WTC11 (cell line): Measurements from ENCODE around the gene CNDP1. TPM values are rescaled to one million over a fixed set of nuclear protein-coding genes. Genes with fewer than 3 reads are reported as not detected.

Experiments
- ATAC-seq: fragments of 200-7000 bp; cut with Tn5 transposase; 2 replicates; pipeline ENCODE4 v1.10.0; 2021; ENCODE audit warnings: mild to moderate bottlenecking, moderate library complexity
- CTCF ChIA-PET: fragments of 300-600 bp; sonication (Branson Sonifier 250); formaldehyde crosslinking; loops from one replicate; lab custom pipeline; 2021; ENCODE audit warnings: antibody characterized with exemption; lab: Charles Lee
- POLR2A ChIA-PET: fragments of 350-600 bp; sonication (Branson Sonifier 250); formaldehyde crosslinking; loops from one replicate; lab custom pipeline; 2021; ENCODE audit warnings: antibody characterized with exemption; lab: Charles Lee
- DNase-seq: peaks from one replicate; pipeline ENCODE4 v3.0.0; 2021; ENCODE audit warnings: low spot score
- H3K27ac Mint-ChIP-seq: 2 replicates; pipeline ENCODE4 v1.8.0; 2021; ENCODE audit warnings: mixed read lengths
- H3K27me3 Mint-ChIP-seq: 2 replicates; pipeline ENCODE4 v1.8.0; 2021; ENCODE audit warnings: low read depth, mild to moderate bottlenecking, moderate library complexity, mixed read lengths
- H3K36me3 Mint-ChIP-seq: 2 replicates; pipeline ENCODE4 v1.8.0; 2021; ENCODE audit warnings: mixed read lengths
- H3K4me1 Mint-ChIP-seq: 2 replicates; pipeline ENCODE4 v1.8.0; 2022; ENCODE audit warnings: mixed read lengths
- H3K4me3 Mint-ChIP-seq: 2 replicates; pipeline ENCODE4 v1.8.0; 2021; ENCODE audit warnings: mild to moderate bottlenecking, moderate library complexity, mixed read lengths
- H3K9me3 Mint-ChIP-seq: 2 replicates; pipeline ENCODE4 v1.8.0; 2021; ENCODE audit warnings: mixed read lengths
- CBFB ChIP-seq: sonication (generic); formaldehyde crosslinking; IDR thresholded peaks from 2 replicates; pipeline ENCODE4 v1.8.1; 2022; ENCODE audit warnings: mild to moderate bottlenecking, low read depth, missing genetic modification reagents
- CREB1 ChIP-seq: sonication (generic); formaldehyde crosslinking; IDR thresholded peaks from 2 replicates; pipeline ENCODE4 v1.8.0; 2023; ENCODE audit warnings: mild to moderate bottlenecking, missing genetic modification reagents
- E2F1 ChIP-seq: sonication (generic); formaldehyde crosslinking; IDR thresholded peaks from 2 replicates; pipeline ENCODE4 v1.8.0; 2022; ENCODE audit warnings: mild to moderate bottlenecking, missing genetic modification reagents
- ESRRA ChIP-seq: sonication (generic); formaldehyde crosslinking; IDR thresholded peaks from 2 replicates; pipeline ENCODE4 v1.8.1; 2022; ENCODE audit warnings: mild to moderate bottlenecking, missing genetic modification reagents, borderline replicate concordance
- FOXK1 ChIP-seq: sonication (generic); formaldehyde crosslinking; IDR thresholded peaks from 2 replicates; pipeline ENCODE4 v1.8.0; 2022; ENCODE audit warnings: mild to moderate bottlenecking, moderate library complexity, missing genetic modification reagents
- FOXP1 ChIP-seq: sonication (generic); formaldehyde crosslinking; IDR thresholded peaks from 2 replicates; pipeline ENCODE4 v1.8.0; 2022; ENCODE audit warnings: missing genetic modification reagents, mild to moderate bottlenecking, moderate library complexity, borderline replicate concordance
- JAZF1 ChIP-seq: fragments of 250-450 bp; sonication (Bioruptor Pico); IDR thresholded peaks from 2 replicates; pipeline ENCODE4 v1.9.0; 2021; ENCODE audit warnings: moderate library complexity, mild to moderate bottlenecking, inconsistent platforms
- KAT7 ChIP-seq: sonication (generic); formaldehyde crosslinking; IDR thresholded peaks from 2 replicates; pipeline ENCODE4 v1.8.1; 2023; ENCODE audit warnings: missing genetic modification reagents, mild to moderate bottlenecking, borderline replicate concordance
- MLX ChIP-seq: sonication (generic); formaldehyde crosslinking; IDR thresholded peaks from 2 replicates; pipeline ENCODE4 v1.8.1; 2023; ENCODE audit warnings: mild to moderate bottlenecking, missing genetic modification reagents, moderate library complexity
- NFE2L1 ChIP-seq: sonication (generic); formaldehyde crosslinking; IDR thresholded peaks from 2 replicates; pipeline ENCODE4 v1.8.1; 2023; ENCODE audit warnings: missing genetic modification reagents
- NR1H2 ChIP-seq: sonication (generic); formaldehyde crosslinking; IDR thresholded peaks from 2 replicates; pipeline ENCODE4 v1.9.0; 2021; ENCODE audit warnings: mild to moderate bottlenecking, moderate library complexity, missing genetic modification reagents
- PRRX2 ChIP-seq: fragments of 250-450 bp; sonication (Bioruptor Pico); IDR thresholded peaks from 2 replicates; pipeline ENCODE4 v1.8.0; 2021; ENCODE audit warnings: mild to moderate bottlenecking
- RORB ChIP-seq: fragments of 250-450 bp; sonication (Bioruptor Pico); IDR thresholded peaks from 2 replicates; pipeline ENCODE4 v1.9.0; 2021; ENCODE audit warnings: mild to moderate bottlenecking
- SMAD3 ChIP-seq: sonication (generic); formaldehyde crosslinking; IDR thresholded peaks from 2 replicates; pipeline ENCODE4 v1.8.0; 2022; ENCODE audit warnings: missing genetic modification reagents, mild to moderate bottlenecking, borderline replicate concordance
- TEAD1 ChIP-seq: sonication (generic); formaldehyde crosslinking; IDR thresholded peaks from 2 replicates; pipeline ENCODE4 v1.8.0; 2022; ENCODE audit warnings: mild to moderate bottlenecking, missing genetic modification reagents
- ZBTB21 ChIP-seq: sonication (generic); formaldehyde crosslinking; IDR thresholded peaks from 2 replicates; pipeline ENCODE4 v1.8.1; 2023; ENCODE audit warnings: mild to moderate bottlenecking, missing genetic modification reagents, borderline replicate concordance
- ZBTB43 ChIP-seq: sonication (generic); formaldehyde crosslinking; IDR thresholded peaks from 2 replicates; pipeline ENCODE4 v1.8.1; 2023; ENCODE audit warnings: mild to moderate bottlenecking, missing genetic modification reagents
- ZNF138 ChIP-seq: sonication (generic); formaldehyde crosslinking; conservative IDR thresholded peaks from 2 replicates; pipeline ENCODE4 v1.8.1; 2022; ENCODE audit warnings: mild to moderate bottlenecking, moderate library complexity, missing genetic modification reagents
- ZNF671 ChIP-seq: fragments of 250-450 bp; sonication (Bioruptor Pico); IDR thresholded peaks from 2 replicates; pipeline ENCODE4 v1.8.0; 2021; ENCODE audit warnings: mild to moderate bottlenecking
- ZSCAN18 ChIP-seq: fragments of 250-450 bp; sonication (Bioruptor Pico); IDR thresholded peaks from 2 replicates; pipeline ENCODE4 v2.1.2; 2022; ENCODE audit warnings: mild to moderate bottlenecking, moderate library complexity
- total RNA-seq: library from RNA; stranded (reverse); gene quantifications from 3 replicates; pipeline ENCODE4 v1.2.3, GENCODE V29; 2021
- TF ChIP-seq, protein P1 (sequence below): sonication (generic); formaldehyde crosslinking; IDR thresholded peaks from 2 replicates; pipeline ENCODE4 v1.8.0; 2023; ENCODE audit warnings: missing genetic modification reagents, mild to moderate bottlenecking, borderline replicate concordance
- TF ChIP-seq, protein P2 (sequence below): fragments of 250-450 bp; sonication (Bioruptor Pico); conservative IDR thresholded peaks from 2 replicates; pipeline ENCODE4 v1.9.0; 2021; ENCODE audit warnings: mild to moderate bottlenecking
- TF ChIP-seq, protein P3 (sequence below): sonication (generic); formaldehyde crosslinking; IDR thresholded peaks from 2 replicates; pipeline ENCODE4 v1.8.1; 2023; ENCODE audit warnings: mild to moderate bottlenecking, missing genetic modification reagents

The CNDP1 gene
- total RNA-seq, 1 experiment from 2014 or later, result 0.28 TPM

DNA sequence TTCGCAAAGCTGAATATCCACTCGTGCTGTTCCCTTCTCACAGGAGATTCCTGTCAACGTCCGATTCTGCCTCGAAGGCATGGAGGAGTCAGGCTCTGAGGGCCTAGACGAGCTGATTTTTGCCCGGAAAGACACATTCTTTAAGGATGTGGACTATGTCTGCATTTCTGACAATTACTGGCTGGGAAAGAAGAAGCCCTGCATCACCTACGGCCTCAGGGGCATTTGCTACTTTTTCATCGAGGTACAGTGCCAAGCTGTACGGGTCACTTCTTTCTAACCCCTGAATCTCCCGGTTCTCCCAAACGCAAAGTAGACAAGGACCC, 23.6 kb upstream of the CNDP1 start:
- Mint-ChIP-seq H3K27ac (no peak overlapping the region), H3K4me1 (peaks cover 20% of the 10 kb centered on the region), H3K9me3 (no peaks in the 10 kb centered on the region), H3K36me3 (peaks cover 68% of the 10 kb centered on the region), H3K4me3 (no peak overlapping the region), H3K27me3 (no peaks in the 10 kb centered on the region)
- CTCF ChIA-PET, result no interaction called here
- no peak for DNase-seq
- POLR2A ChIA-PET, result no interaction called here
- no peak for ATAC-seq
- TF ChIP-seq MLX, result no peak
- TF ChIP-seq ZBTB21, result no peak
- no peak for TF ChIP-seq CREB1 (CRISPR knock-in tag)
- no peak for TF ChIP-seq ZNF138 (CRISPR knock-in tag)
- TF ChIP-seq, protein P1, sequence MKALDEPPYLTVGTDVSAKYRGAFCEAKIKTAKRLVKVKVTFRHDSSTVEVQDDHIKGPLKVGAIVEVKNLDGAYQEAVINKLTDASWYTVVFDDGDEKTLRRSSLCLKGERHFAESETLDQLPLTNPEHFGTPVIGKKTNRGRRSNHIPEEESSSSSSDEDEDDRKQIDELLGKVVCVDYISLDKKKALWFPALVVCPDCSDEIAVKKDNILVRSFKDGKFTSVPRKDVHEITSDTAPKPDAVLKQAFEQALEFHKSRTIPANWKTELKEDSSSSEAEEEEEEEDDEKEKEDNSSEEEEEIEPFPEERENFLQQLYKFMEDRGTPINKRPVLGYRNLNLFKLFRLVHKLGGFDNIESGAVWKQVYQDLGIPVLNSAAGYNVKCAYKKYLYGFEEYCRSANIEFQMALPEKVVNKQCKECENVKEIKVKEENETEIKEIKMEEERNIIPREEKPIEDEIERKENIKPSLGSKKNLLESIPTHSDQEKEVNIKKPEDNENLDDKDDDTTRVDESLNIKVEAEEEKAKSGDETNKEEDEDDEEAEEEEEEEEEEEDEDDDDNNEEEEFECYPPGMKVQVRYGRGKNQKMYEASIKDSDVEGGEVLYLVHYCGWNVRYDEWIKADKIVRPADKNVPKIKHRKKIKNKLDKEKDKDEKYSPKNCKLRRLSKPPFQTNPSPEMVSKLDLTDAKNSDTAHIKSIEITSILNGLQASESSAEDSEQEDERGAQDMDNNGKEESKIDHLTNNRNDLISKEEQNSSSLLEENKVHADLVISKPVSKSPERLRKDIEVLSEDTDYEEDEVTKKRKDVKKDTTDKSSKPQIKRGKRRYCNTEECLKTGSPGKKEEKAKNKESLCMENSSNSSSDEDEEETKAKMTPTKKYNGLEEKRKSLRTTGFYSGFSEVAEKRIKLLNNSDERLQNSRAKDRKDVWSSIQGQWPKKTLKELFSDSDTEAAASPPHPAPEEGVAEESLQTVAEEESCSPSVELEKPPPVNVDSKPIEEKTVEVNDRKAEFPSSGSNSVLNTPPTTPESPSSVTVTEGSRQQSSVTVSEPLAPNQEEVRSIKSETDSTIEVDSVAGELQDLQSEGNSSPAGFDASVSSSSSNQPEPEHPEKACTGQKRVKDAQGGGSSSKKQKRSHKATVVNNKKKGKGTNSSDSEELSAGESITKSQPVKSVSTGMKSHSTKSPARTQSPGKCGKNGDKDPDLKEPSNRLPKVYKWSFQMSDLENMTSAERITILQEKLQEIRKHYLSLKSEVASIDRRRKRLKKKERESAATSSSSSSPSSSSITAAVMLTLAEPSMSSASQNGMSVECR (CRISPR knock-in tag), result no peak
- TF ChIP-seq, protein P2, sequence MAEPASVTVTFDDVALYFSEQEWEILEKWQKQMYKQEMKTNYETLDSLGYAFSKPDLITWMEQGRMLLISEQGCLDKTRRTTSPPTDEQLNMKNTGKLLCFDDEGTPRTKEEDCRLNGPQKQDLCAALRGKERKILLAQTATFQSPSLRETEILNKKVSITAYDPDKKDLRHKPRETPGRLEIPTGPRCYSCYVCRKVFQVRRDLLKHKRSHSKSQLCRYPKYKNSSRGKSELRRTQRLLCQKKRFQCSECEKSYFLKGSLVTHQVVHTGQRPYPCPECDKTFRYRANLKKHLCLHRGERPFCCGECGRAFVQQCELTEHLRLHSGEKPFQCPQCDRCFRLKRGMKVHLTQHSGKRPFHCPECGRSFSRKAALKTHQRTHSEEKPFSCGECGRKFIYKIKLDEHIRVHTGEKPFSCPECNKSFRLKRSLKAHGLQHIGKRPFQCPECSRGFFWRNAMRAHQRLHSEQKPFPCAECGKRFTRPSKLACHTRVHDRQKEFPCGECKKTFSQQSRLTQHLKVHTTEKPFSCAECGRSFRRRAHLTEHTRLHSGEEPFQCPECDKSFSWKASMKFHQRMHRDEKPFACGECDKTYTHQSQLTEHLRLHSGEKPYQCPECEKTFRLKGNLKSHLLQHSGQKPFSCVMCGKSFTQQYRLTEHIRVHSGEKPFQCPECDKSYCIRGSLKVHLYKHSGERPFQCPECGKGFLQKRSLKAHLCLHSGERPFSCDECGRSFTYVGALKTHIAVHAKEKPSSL, result no peak
- TF ChIP-seq ZBTB43 (CRISPR knock-in tag), result no peak
- no peak for TF ChIP-seq FOXK1 (CRISPR knock-in tag)
- no peak for TF ChIP-seq E2F1 (CRISPR knock-in tag)
- no peak for TF ChIP-seq ESRRA (CRISPR knock-in tag)
- TF ChIP-seq JAZF1 (CRISPR knock-in tag), result no peak
- TF ChIP-seq PRRX2 (CRISPR knock-in tag), result no peak
- TF ChIP-seq TEAD1 (CRISPR knock-in tag), result no peak
- no peak for TF ChIP-seq NFE2L1 (CRISPR knock-in tag)
- TF ChIP-seq KAT7 (CRISPR knock-in tag), result no peak
- TF ChIP-seq CBFB (CRISPR knock-in tag), result no peak

GRCh38 chr18:74511823-74512222, 22.5 kb upstream of the CNDP1 start:
- Mint-ChIP-seq H3K4me3 (no peak overlapping the region), H3K9me3 (no peaks in the 10 kb centered on the region), H3K4me1 (peaks cover 13% of the 10 kb centered on the region), H3K27me3 (no peaks in the 10 kb centered on the region), H3K36me3 (peaks cover 69% of the 10 kb centered on the region), H3K27ac (no peak overlapping the region)
- ATAC-seq, result no peak
- no peak for DNase-seq
- ChIA-PET POLR2A (no interaction called here), CTCF (interaction anchor here (1.1 kb wide), 1 partner anchor 40 kb away, joined by 4 read pairs; no protein-coding TSS in a partner anchor)
- TF ChIP-seq FOXP1 (CRISPR knock-in tag), result no peak
- no peak for TF ChIP-seq ZNF671 (CRISPR knock-in tag)
- TF ChIP-seq SMAD3 (CRISPR knock-in tag), result no peak
- TF ChIP-seq PRRX2 (CRISPR knock-in tag), result no peak
- TF ChIP-seq, protein P3, sequence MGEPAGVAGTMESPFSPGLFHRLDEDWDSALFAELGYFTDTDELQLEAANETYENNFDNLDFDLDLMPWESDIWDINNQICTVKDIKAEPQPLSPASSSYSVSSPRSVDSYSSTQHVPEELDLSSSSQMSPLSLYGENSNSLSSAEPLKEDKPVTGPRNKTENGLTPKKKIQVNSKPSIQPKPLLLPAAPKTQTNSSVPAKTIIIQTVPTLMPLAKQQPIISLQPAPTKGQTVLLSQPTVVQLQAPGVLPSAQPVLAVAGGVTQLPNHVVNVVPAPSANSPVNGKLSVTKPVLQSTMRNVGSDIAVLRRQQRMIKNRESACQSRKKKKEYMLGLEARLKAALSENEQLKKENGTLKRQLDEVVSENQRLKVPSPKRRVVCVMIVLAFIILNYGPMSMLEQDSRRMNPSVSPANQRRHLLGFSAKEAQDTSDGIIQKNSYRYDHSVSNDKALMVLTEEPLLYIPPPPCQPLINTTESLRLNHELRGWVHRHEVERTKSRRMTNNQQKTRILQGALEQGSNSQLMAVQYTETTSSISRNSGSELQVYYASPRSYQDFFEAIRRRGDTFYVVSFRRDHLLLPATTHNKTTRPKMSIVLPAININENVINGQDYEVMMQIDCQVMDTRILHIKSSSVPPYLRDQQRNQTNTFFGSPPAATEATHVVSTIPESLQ (CRISPR knock-in tag), result no peak
- no peak for TF ChIP-seq KAT7 (CRISPR knock-in tag)
- TF ChIP-seq CREB1 (CRISPR knock-in tag), result no peak
- no peak for TF ChIP-seq ZSCAN18 (CRISPR knock-in tag)
- no peak for TF ChIP-seq NR1H2 (CRISPR knock-in tag)
- TF ChIP-seq RORB, result no peak
